ENCODE data around the gene MBD2.

DNA sequence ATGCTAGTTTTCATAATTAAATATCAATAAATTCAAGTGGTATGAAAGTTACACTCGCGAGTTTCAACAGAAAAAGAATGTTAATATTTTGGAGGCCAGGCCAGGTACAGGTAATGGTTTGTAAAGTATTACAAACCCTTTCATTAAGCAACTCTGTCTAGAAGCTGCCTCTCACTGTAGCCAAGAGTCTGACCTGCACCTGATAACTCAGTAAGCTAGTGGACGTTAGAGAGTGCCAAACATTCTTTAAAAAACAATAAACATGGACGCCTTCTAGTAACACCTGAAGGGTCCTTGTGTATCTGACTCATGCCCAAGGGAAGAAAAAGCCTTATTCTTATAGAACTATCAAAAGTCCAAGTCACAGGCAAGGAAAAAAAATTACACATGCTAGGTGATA is 70.2 kb downstream of the MBD2 start:
- TF ChIP-seq ZNF8 (CRISPR knock-in tag; IDR thresholded peaks at IDR 0.05): no peak
- TF ChIP-seq TCF4 (CRISPR knock-in tag; IDR thresholded peaks at IDR 0.05; ENCODE audit: borderline replicate concordance): no peak
- TF ChIP-seq PATZ1 (CRISPR knock-in tag; IDR thresholded peaks at IDR 0.05; ENCODE audit: borderline replicate concordance): no peak
- TF ChIP-seq ZNF565 (CRISPR knock-in tag; conservative IDR thresholded peaks at IDR 0.05; ENCODE audit: low read depth): no peak
- no peak for TF ChIP-seq POU6F1 (CRISPR knock-in tag; IDR thresholded peaks at IDR 0.05; ENCODE audit: borderline replicate concordance, low read depth)
- no peak for TF ChIP-seq CREB5 (CRISPR knock-in tag; IDR thresholded peaks at IDR 0.05; ENCODE audit: low read depth)
- TF ChIP-seq ZFP3 (CRISPR knock-in tag; IDR thresholded peaks at IDR 0.05): no peak
- no peak for TF ChIP-seq ZFP30 (CRISPR knock-in tag; IDR thresholded peaks at IDR 0.05)
- no peak for TF ChIP-seq TSHZ2 (CRISPR knock-in tag; IDR thresholded peaks at IDR 0.05)
- no peak for TF ChIP-seq BACH2 (CRISPR knock-in tag; IDR thresholded peaks at IDR 0.05; ENCODE audit: borderline replicate concordance)

Data from SK-N-SH treated with all-trans-retinoic acid at 6 μM for 48 hours (cell line).